Adrenal gland (tissue), 5 donors: ENCODE data around the gene VEZF1.

Experiments used
- POLR2A ChIP-seq, 2 donors: fragments of 450-650 bp; IDR thresholded peaks; one replicate each; pipeline ENCODE4 v1.6.1; 2017; ENCODE audit warnings: antibody characterized with exemption in 2 of 2, mild to moderate bottlenecking in 2 of 2, moderate library complexity in 1 of 2
- TF ChIP-seq, protein P1 (sequence below), 6 experiments: fragments of 450-650 bp in 4 of 6; fragments of 200-600 bp in 2 of 6; sonication (generic) in 1 of 6; IDR thresholded peaks; 1 replicate in 5 of 6; 2 replicates in 1 of 6; pipeline versions ENCODE4 v1.5.1 to v1.8.0; 2016 to 2021; ENCODE audit warnings: antibody characterized with exemption in 6 of 6, mild to moderate bottlenecking in 2 of 6, moderate library complexity in 1 of 6
- donor health status: DM: no; HTN: no; CAD: no.

DNA sequence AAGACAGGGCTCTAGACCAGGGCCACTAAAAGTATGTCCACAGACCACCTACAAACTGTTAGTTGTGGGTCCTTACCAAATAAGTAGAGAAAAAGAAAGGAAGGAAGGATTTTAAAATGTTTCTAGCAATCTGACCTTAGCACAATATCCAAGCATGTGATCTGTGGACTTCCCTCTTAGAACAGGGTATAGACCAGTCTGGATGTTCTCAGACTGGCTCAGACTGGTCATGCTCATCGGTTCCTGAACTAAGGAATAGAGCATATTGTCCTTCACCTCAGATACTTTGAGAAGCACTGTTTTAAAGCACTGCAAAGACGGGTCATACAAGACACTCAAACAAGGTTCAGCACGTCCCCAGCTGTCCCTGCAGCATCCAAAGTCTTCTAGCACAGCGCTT, 58.7 kb downstream of the VEZF1 start:
- TF ChIP-seq, protein P1, sequence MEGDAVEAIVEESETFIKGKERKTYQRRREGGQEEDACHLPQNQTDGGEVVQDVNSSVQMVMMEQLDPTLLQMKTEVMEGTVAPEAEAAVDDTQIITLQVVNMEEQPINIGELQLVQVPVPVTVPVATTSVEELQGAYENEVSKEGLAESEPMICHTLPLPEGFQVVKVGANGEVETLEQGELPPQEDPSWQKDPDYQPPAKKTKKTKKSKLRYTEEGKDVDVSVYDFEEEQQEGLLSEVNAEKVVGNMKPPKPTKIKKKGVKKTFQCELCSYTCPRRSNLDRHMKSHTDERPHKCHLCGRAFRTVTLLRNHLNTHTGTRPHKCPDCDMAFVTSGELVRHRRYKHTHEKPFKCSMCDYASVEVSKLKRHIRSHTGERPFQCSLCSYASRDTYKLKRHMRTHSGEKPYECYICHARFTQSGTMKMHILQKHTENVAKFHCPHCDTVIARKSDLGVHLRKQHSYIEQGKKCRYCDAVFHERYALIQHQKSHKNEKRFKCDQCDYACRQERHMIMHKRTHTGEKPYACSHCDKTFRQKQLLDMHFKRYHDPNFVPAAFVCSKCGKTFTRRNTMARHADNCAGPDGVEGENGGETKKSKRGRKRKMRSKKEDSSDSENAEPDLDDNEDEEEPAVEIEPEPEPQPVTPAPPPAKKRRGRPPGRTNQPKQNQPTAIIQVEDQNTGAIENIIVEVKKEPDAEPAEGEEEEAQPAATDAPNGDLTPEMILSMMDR (IDR thresholded peaks at IDR 0.05), result no peak
- no peak for TF ChIP-seq POLR2A (IDR thresholded peaks at IDR 0.05)
